NCI-H1694 (cell line): Measurements from ENCODE around the gene DENND5B.
"Not testable (repeated sequence)": the region's sequence is repeated elsewhere in the genome, so short reads cannot be mapped to it uniquely, and the experiment has no call there.

Experiments used
- DNase-seq: peaks from one replicate; lab custom pipeline; 2025; lab: John Stamatoyannopoulos, UW

The DENND5B gene

GRCh38 chr12:31506515-31507306 lies 84.2 kb downstream of the DENND5B start:
- no peak for DNase-seq

- no peak for DNase-seq
Measured at GRCh38 chr12:31504625-31505222, 86.2 kb downstream of the DENND5B start.

DNA sequence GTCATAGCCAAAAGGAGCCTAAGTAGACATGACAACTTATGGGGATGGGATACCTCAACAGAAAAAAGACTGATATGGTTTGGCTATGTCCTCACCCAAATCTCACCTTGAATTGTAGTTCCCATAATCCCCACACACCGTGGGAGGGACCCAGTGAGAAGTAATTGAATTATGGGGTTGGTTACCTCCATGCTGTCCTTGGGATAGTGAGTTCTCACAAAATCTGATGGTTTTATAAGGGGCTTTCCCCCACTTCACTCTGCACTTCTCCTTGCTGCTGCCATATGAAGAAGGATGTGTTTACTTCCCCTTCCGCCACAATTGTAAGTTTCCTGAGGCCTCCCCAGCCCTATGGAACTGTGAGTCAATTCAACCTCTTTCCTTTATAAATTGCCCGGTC lies 89.9 kb downstream of the DENND5B start:
- not testable (repeated sequence) for DNase-seq

DNA sequence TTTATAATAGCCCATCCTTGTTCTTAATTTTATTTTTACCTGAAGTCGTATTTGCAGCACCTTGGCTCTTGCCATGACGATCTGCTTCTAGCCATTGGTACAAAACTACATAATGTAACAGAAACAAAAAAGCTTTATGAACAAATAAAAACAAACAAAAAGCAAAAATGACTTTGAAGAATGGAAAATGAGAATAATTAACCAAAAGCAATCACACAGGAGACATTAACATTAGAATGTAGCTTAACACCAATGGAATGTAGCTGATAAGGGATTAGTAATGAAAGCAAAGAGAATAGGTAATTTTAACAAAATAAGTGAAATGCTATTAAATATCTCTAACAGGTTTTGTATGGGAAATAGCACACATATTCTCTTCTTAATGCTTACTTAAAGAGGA lies 91.4 kb downstream of the DENND5B start:
- DNase-seq = no peak

DNA sequence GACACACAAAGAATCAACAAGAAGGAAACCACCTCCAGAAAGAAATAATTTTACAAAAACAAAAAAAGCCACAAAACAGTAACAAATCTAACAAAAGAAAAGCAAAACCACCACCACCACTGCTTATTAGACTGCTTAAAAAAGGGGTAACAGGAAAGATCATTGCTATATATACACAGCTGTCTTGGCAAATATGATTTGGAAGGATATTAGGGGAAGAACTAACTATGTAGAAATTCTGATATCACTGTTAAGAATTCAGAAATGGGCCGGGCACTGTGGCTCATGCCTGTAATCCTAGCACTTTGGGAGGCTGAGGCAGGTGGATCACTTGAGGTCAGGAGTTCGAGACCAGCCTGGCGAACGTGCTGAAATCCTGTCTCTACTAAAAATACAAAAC lies 92.5 kb downstream of the DENND5B start:
- DNase-seq = no peak

DNA sequence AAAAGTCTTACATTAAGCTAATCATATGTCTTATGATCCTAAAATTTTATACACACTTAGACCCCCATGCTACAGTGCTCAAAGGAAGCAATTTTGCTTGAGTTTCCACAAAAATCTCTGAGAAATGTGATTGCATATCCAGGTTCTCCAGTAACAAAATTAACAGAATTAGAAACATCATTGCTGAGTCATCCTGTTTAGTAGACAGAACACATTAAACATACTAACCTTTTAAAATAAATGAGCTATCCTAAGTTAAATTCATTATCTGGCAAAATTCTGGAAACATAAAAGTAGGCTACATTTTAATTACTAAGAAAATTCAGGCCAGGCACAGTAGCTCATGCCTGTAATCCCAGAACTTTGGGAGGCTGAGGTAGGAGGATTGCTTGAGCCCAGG lies 94.7 kb downstream of the DENND5B start:
- no peak for DNase-seq

DNA sequence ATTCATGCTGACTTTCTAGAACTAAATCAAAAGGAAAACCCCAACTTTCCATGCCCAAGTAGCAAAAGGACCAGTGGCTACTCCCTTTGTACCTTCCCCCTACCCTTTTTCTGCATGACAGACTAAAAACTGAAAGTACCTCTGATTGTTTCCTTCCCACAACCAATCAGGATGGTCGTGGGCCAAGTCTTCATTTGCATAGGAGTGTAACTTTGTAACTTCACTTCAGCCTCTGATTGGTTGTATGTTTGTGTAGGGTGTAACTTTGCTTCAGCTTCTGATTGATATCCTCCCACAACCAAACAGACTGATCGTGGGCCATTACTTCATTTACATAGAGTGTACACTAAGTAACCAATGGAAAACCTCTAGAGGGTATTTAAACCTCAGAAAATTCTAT lies 96.5 kb downstream of the DENND5B start:
- no peak for DNase-seq

DNA sequence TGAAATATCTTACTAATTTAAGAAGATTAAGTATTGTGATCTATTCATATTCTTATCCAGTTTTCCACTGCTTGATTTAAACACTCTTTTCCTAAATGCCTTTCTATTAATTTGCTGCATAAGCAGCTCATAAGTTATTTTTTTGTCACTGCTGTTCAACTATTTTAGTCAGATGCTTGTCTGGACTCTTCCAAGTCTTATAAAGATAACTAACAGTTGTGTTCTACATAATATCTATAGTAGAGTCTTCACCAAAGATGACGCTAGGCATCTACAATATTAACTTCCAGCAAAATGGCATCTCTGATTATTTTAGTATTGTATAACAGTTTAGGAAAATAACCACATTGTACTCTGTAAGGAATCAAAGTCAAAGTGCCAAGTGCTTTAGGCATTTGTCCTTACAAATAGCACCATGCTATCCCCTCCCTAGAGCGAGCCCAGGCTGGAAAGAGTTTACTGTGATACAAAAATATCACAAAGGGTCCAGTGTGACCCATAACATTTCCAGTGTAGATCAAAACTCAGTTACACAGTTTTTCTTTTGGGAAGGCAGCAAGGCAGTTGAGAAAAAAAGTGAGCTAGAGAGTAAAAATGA lies 98.2 kb downstream of the DENND5B start:
- DNase-seq = no peak

- no peak for DNase-seq
Measured at GRCh38 chr12:31491841-31492598, 98.9 kb downstream of the DENND5B start.

- DNase-seq = no peak
Measured at GRCh38 chr12:31491241-31491794, 99.6 kb downstream of the DENND5B start.

DNA sequence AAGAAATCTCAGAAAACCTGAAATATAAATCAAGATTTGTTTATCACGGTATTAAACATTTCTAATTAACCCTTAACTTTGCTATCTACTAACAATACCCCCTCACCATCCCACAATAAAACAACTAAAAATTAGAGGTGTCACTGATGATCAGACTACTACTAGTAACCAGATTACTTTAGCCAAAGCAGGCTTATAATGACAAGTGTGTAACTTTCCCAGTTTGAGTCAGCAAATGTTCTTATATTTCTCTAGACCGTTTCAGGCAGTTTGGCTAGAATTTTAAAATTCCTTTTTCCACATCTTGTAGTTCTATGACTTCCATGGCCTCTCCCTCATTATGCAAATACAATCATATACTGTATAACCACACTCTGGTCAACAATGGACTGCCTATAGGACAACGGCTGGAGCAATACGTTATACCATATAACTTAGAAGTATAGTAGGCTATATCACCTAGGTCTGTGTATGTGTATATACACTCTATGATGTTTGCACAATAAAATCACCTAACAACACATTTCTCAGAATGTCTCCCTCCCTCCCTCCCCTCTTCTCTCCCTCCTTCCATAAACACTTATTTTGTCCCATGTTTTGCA lies 102.1 kb downstream of the DENND5B start:
- no peak for DNase-seq

DNA sequence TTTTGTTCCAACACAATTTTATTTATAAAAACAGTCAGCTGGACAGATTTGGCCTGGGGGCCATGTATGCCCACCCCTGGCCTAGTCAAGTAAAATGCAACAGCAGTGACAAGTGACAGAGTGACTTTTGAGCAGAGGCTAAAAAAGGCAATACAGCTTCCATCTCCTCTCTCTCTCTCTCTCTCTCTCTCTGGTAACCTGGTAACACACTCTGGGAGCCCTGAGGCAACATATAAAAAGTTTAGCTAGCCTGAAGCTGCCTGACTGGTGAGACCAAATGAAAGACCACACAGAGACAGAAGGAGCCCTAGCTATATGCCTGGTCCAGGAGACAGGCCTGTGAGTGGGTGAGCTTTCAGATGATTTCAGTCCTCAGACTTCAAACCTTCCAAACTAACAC lies 105.4 kb downstream of the DENND5B start:
- no peak for DNase-seq

GRCh38 chr12:31482816-31483215 lies 108.1 kb downstream of the DENND5B start:
- no peak for DNase-seq

- no peak for DNase-seq
Measured at GRCh38 chr12:31481415-31481814, 109.5 kb downstream of the DENND5B start.

GRCh38 chr12:31479516-31480210 lies 111.3 kb downstream of the DENND5B start:
- DNase-seq = no peak

- no peak for DNase-seq
Measured at GRCh38 chr12:31478898-31479297, 112.0 kb downstream of the DENND5B start.

GRCh38 chr12:31478425-31478824 lies 112.5 kb downstream of the DENND5B start:
- DNase-seq = no peak

DNA sequence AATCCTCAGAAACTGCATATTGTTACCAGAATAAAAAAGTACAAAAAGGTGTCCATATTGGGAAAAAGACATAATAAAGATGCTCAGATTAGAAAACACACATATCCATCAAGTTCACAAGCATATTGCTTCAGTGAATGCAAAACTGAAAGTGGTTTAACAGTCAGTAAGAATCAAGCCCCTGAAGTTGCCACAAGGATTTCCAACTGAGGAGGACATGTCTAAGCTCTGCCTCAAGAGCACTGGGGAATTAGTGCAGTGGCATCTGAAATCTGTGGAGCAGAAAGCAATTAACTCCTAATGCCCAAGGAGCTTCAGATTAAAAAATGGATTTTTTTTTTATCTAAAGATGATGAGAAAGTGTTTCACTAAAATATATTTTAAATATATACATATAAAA lies 113.2 kb downstream of the DENND5B start:
- DNase-seq = no peak

DNA sequence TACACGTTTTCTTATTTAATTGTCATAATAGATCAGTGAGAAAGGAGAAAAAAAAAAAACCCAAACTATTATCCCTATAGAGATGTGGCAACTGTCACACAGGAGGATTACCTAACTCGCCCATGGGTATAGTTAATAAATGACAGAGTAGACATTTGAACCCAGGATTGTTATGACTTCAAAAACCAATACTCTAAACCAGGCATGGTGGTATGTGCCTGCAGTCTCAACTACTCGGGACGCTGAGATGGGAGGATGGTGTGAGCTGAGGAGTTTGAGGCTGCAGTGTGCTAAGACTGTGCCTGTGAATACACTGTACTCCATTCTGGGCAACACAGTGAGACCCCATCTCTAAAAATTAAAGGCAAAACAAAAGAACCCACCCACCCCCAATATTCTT lies 114.5 kb downstream of the DENND5B start:
- DNase-seq = no peak

GRCh38 chr12:31475610-31476009 lies 115.3 kb downstream of the DENND5B start:
- DNase-seq = not testable (repeated sequence)

DNA sequence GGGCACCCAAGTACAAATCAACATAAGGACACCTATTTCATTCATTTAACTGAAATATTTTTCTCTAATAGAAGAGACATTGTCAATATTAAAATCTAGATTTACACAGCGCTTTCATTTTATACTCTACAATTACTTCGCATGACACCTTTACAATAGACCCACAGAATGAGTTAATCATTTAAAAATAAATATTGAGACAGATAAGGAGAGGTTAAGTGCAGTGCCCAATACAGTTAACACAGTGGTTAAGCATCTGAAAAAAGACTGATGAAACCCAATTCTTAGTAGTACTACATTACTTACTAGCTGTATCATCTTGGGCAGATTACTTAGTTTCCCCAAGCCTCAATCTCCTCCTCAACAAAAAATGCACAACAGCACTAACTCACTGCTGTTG lies 116.2 kb downstream of the DENND5B start:
- no peak for DNase-seq
